Measurements from ENCODE around the gene C3orf85. TPM values are rescaled to one million over a fixed set of nuclear protein-coding genes. Genes with fewer than 3 reads are reported as not detected.

Gene C3orf85
- polyA plus RNA-seq, 3 donors = not detected

GRCh38 chr3:109118584-109118983 lies 17.9 kb upstream of the C3orf85 start:
- no peak overlapping the region for H3K27ac ChIP-seq (ENCODE audit: low read depth in 1 of 2, low read length in 2 of 2)
- no peak for TF ChIP-seq CTCF (IDR thresholded peaks at IDR 0.05)
- WGBS (ENCODE audit: insufficient coverage) = 100% methylated on average over 1 of the region's 7 CpGs
- H3K9me3 ChIP-seq (replicated peaks in 1 of 2; ENCODE audit: control insufficient read depth in 1 of 2, insufficient read depth in 1 of 2, low read length in 2 of 2) = peaks cover 0 to 6% of the 10 kb centered on the region in 2 donors
- peaks cover 6 to 10% of the 10 kb centered on the region in 2 donors for H3K4me1 ChIP-seq (ENCODE audit: control insufficient read depth in 1 of 2, insufficient read depth in 2 of 2, low read length in 2 of 2)
- no peak overlapping the region for H3K9ac ChIP-seq (ENCODE audit: insufficient read depth, low read length, poor library complexity, severe bottlenecking)
- DNase-seq = no peak
- intact Hi-C loops (cut with micrococcal nuclease) = no loop called here
- H3K4me1 Mint-ChIP-seq = peaks cover 11% of the 10 kb centered on the region
- no peaks in the 10 kb centered on the region for H3K36me3 Mint-ChIP-seq
- peaks cover 0 to 8% (median 2%) of the 10 kb centered on the region in 7 donors for H3K9me3 Mint-ChIP-seq
- H3K27me3 Mint-ChIP-seq (ENCODE audit: low read depth in 3 of 3) = peaks cover 0 to 3% (median 2%) of the 10 kb centered on the region in 3 donors
- H3K4me3 Mint-ChIP-seq = no peak overlapping the region
- H3K27me3 ChIP-seq (ENCODE audit: control insufficient read depth in 2 of 2, insufficient read depth in 2 of 2, low read length in 2 of 2) = no peaks in the 10 kb centered on the region
- no peaks in the 10 kb centered on the region for H3K36me3 ChIP-seq (replicated peaks in 1 of 2; ENCODE audit: control insufficient read depth in 1 of 2, insufficient read depth in 2 of 2, low read length in 2 of 2)
- H4K20me1 ChIP-seq (ENCODE audit: insufficient read depth, low read length) = no peaks in the 10 kb centered on the region
- no peak overlapping the region for H3K27ac Mint-ChIP-seq
- H2AFZ ChIP-seq (ENCODE audit: insufficient read depth, low read depth, low read length, poor library complexity, severe bottlenecking) = no peak overlapping the region
- no peaks in the 10 kb centered on the region for H3K79me2 ChIP-seq (ENCODE audit: insufficient read depth, low read length)
- no peak overlapping the region for H3K4me2 ChIP-seq (replicated peaks; ENCODE audit: extremely low read depth, low read length, poor library complexity, severe bottlenecking)
- no peak overlapping the region for H3K4me3 ChIP-seq (replicated peaks in 1 of 3; ENCODE audit: low read depth in 2 of 3, low read length in 3 of 3)

GRCh38 chr3:109122690-109123089 lies 13.8 kb upstream of the C3orf85 start:
- Mint-ChIP-seq H3K27ac (peak overlapping the region in 4 of 7 donors; percentile 20 to 68 (median 54)), H3K4me3 (no peak overlapping the region)

More at GRCh38 chr3:109122690-109123089, 13.8 kb upstream of the C3orf85 start:
- Histone ChIP-seq H3K79me2 (ENCODE audit: insufficient read depth, low read length) (no peaks in the 10 kb centered on the region), H3K27me3 (ENCODE audit: control insufficient read depth in 2 of 2, insufficient read depth in 2 of 2, low read length in 2 of 2) (no peaks in the 10 kb centered on the region), H3K9ac (ENCODE audit: insufficient read depth, low read length, poor library complexity, severe bottlenecking) (no peak overlapping the region), H3K27ac (ENCODE audit: low read depth in 1 of 2, low read length in 2 of 2) (no peak overlapping the region), H3K36me3 (replicated peaks in 1 of 2; ENCODE audit: control insufficient read depth in 1 of 2, insufficient read depth in 2 of 2, low read length in 2 of 2) (no peaks in the 10 kb centered on the region), H3K4me3 (replicated peaks in 1 of 3; ENCODE audit: low read depth in 2 of 3, low read length in 3 of 3) (no peak overlapping the region), H3K4me2 (replicated peaks; ENCODE audit: extremely low read depth, low read length, poor library complexity, severe bottlenecking) (no peak overlapping the region), H4K20me1 (ENCODE audit: insufficient read depth, low read length) (no peaks in the 10 kb centered on the region), H3K9me3 (replicated peaks in 1 of 2; ENCODE audit: control insufficient read depth in 1 of 2, insufficient read depth in 1 of 2, low read length in 2 of 2) (peaks cover 0 to 6% of the 10 kb centered on the region in 2 donors), H3K4me1 (ENCODE audit: control insufficient read depth in 1 of 2, insufficient read depth in 2 of 2, low read length in 2 of 2) (peaks cover 6 to 10% of the 10 kb centered on the region in 2 donors), H2AFZ (ENCODE audit: insufficient read depth, low read depth, low read length, poor library complexity, severe bottlenecking) (no peak overlapping the region)
- peaks cover 0 to 10% (median 5%) of the 10 kb centered on the region in 7 donors for H3K9me3 Mint-ChIP-seq
- DNase-seq = peak in 2 of 3 donors; percentile 2 to 6
- intact Hi-C loops (cut with micrococcal nuclease) = no loop called here
- no peaks in the 10 kb centered on the region for H3K36me3 Mint-ChIP-seq
- TF ChIP-seq CTCF (IDR thresholded peaks at IDR 0.05) = no peak
- H3K4me1 Mint-ChIP-seq = peaks cover 11% of the 10 kb centered on the region
- peaks cover 0 to 2% (median 0%) of the 10 kb centered on the region in 3 donors for H3K27me3 Mint-ChIP-seq (ENCODE audit: low read depth in 3 of 3)

Measured in CD14-positive monocyte (primary cell).